ACC112 (cell line): ENCODE results near the gene JARID2.
A peak's percentile ranks its signal among the peaks of the same experiment; 100 is the strongest.

Source experiments
- H2AFZ ChIP-seq: fragments of 200-600 bp; sonication (generic); one replicate; pipeline ENCODE4 v1.6.0; 2017; ENCODE audit warnings: antibody characterized with exemption, low read length; ENCODE audit not compliant: unreplicated experiment
- H3K27ac ChIP-seq: fragments of 200-600 bp; sonication (generic); 2 replicates; pipeline ENCODE4 v1.5.1; 2014; ENCODE audit warnings: low read depth, mild to moderate bottlenecking, antibody characterized with exemption, low read length, moderate library complexity
- H3K27me3 ChIP-seq: fragments of 200-600 bp; sonication (generic); 2 replicates; pipeline ENCODE4 v1.6.1; 2014; ENCODE audit warnings: mild to moderate bottlenecking, antibody characterized with exemption, low read length, moderate library complexity, mixed read lengths; ENCODE audit not compliant: insufficient read depth
- H3K36me3 ChIP-seq: fragments of 200-600 bp; sonication (generic); 2 replicates; pipeline ENCODE4 v1.6.1; 2016; ENCODE audit warnings: mild to moderate bottlenecking, antibody characterized with exemption, low read length, moderate library complexity, mixed read lengths; ENCODE audit not compliant: insufficient read depth
- H3K4me1 ChIP-seq: fragments of 200-600 bp; sonication (generic); one replicate; pipeline ENCODE4 v1.6.1; 2016; ENCODE audit warnings: low read length, mixed read lengths; ENCODE audit not compliant: insufficient read depth, unreplicated experiment, control insufficient read depth
- H3K4me3 ChIP-seq: fragments of 200-600 bp; sonication (generic); 2 replicates; pipeline ENCODE4 v1.5.1; 2014; ENCODE audit warnings: mild to moderate bottlenecking, low read depth, low read length
- H3K79me2 ChIP-seq: fragments of 200-600 bp; sonication (generic); one replicate; pipeline ENCODE4 v1.6.0; 2016; ENCODE audit warnings: low read length; ENCODE audit not compliant: control insufficient read depth, unreplicated experiment, insufficient read depth

The JARID2 gene

GRCh38 chr6:15502446-15503345 lies 256.8 kb downstream of the JARID2 start:
- no peaks in the 10 kb centered on the region for H3K27me3 ChIP-seq
- no peak overlapping the region for H3K27ac ChIP-seq
- no peak overlapping the region for H2AFZ ChIP-seq
- H3K4me1 ChIP-seq, result peaks cover 15% of the 10 kb centered on the region
- no peak overlapping the region for H3K4me3 ChIP-seq
- peaks cover 4% of the 10 kb centered on the region; the same call in 1 of the 2 replicates for H3K36me3 ChIP-seq
- peaks cover 6% of the 10 kb centered on the region for H3K79me2 ChIP-seq

GRCh38 chr6:15503346-15503680 lies 257.4 kb downstream of the JARID2 start:
- Histone ChIP-seq H3K4me3 (no peak overlapping the region), H3K79me2 (peaks cover 6% of the 10 kb centered on the region), H2AFZ (no peak overlapping the region), H3K27ac (no peak overlapping the region), H3K27me3 (no peaks in the 10 kb centered on the region), H3K4me1 (peaks cover 15% of the 10 kb centered on the region), H3K36me3 (peaks cover 6% of the 10 kb centered on the region; the same call in 1 of the 2 replicates)

- peaks cover 6% of the 10 kb centered on the region for H3K79me2 ChIP-seq
- peak overlapping the region; percentile 62 for H3K4me3 ChIP-seq
- no peak overlapping the region for H2AFZ ChIP-seq
- H3K36me3 ChIP-seq, result peaks cover 8% of the 10 kb centered on the region; the same call in 1 of the 2 replicates
- H3K27ac ChIP-seq, result peak overlapping the region; percentile 85
- peaks cover 15% of the 10 kb centered on the region for H3K4me1 ChIP-seq
- no peaks in the 10 kb centered on the region for H3K27me3 ChIP-seq
Observed at GRCh38 chr6:15504040-15504495, 258.2 kb downstream of the JARID2 start.

- Histone ChIP-seq H2AFZ (no peak overlapping the region), H3K79me2 (peaks cover 6% of the 10 kb centered on the region), H3K27ac (peak overlapping the region; percentile 85), H3K4me1 (peaks cover 15% of the 10 kb centered on the region), H3K27me3 (no peaks in the 10 kb centered on the region), H3K36me3 (peaks cover 8% of the 10 kb centered on the region; the same call in 1 of the 2 replicates), H3K4me3 (peak overlapping the region; percentile 62)
Observed at GRCh38 chr6:15504581-15505350, 258.9 kb downstream of the JARID2 start.

- H3K79me2 ChIP-seq, result peaks cover 6% of the 10 kb centered on the region
- H3K27ac ChIP-seq, result peak overlapping the region; percentile 85
- H3K4me3 ChIP-seq, result peak overlapping the region; percentile 62; the same call in 1 of the 2 replicates
- peaks cover 8% of the 10 kb centered on the region; the same call in 1 of the 2 replicates for H3K36me3 ChIP-seq
- H2AFZ ChIP-seq, result no peak overlapping the region
- H3K4me1 ChIP-seq, result peaks cover 15% of the 10 kb centered on the region
- no peaks in the 10 kb centered on the region for H3K27me3 ChIP-seq
Observed at GRCh38 chr6:15505463-15505918, 259.6 kb downstream of the JARID2 start.

GRCh38 chr6:15506066-15506465 lies 260.2 kb downstream of the JARID2 start:
- Histone ChIP-seq H3K4me1 (peaks cover 15% of the 10 kb centered on the region), H3K27ac (no peak overlapping the region), H3K79me2 (peaks cover 6% of the 10 kb centered on the region), H3K27me3 (no peaks in the 10 kb centered on the region), H2AFZ (no peak overlapping the region), H3K36me3 (peaks cover 8% of the 10 kb centered on the region; the same call in 1 of the 2 replicates), H3K4me3 (no peak overlapping the region)

- H3K36me3 ChIP-seq, result peaks cover 8% of the 10 kb centered on the region; the same call in 1 of the 2 replicates
Observed at GRCh38 chr6:15507221-15507620, 261.4 kb downstream of the JARID2 start.

GRCh38 chr6:15507746-15508145 lies 261.9 kb downstream of the JARID2 start:
- Histone ChIP-seq H3K27ac (no peak overlapping the region), H3K79me2 (peaks cover 6% of the 10 kb centered on the region), H3K27me3 (no peaks in the 10 kb centered on the region), H3K4me3 (no peak overlapping the region), H3K36me3 (peaks cover 12% of the 10 kb centered on the region; the same call in 1 of the 2 replicates), H3K4me1 (peaks cover 15% of the 10 kb centered on the region), H2AFZ (no peak overlapping the region)

More at GRCh38 chr6:15507221-15507620, 261.4 kb downstream of the JARID2 start:
- H3K27me3 ChIP-seq, result no peaks in the 10 kb centered on the region
- peaks cover 6% of the 10 kb centered on the region for H3K79me2 ChIP-seq
- no peak overlapping the region for H2AFZ ChIP-seq
- no peak overlapping the region for H3K4me3 ChIP-seq
- no peak overlapping the region for H3K27ac ChIP-seq
- peaks cover 15% of the 10 kb centered on the region for H3K4me1 ChIP-seq

GRCh38 chr6:15508441-15508871 lies 262.6 kb downstream of the JARID2 start:
- Histone ChIP-seq H3K79me2 (peaks cover 6% of the 10 kb centered on the region), H3K4me3 (no peak overlapping the region), H3K4me1 (peaks cover 15% of the 10 kb centered on the region), H3K27ac (no peak overlapping the region), H3K36me3 (peaks cover 12% of the 10 kb centered on the region; the same call in 1 of the 2 replicates), H3K27me3 (no peaks in the 10 kb centered on the region), H2AFZ (no peak overlapping the region)

GRCh38 chr6:15508931-15509330 lies 263.1 kb downstream of the JARID2 start:
- H3K79me2 ChIP-seq, result peaks cover 6% of the 10 kb centered on the region
- H3K27me3 ChIP-seq, result no peaks in the 10 kb centered on the region
- H2AFZ ChIP-seq, result no peak overlapping the region
- no peak overlapping the region for H3K4me3 ChIP-seq
- peaks cover 15% of the 10 kb centered on the region for H3K4me1 ChIP-seq
- no peak overlapping the region for H3K27ac ChIP-seq
- peaks cover 12% of the 10 kb centered on the region; the same call in 1 of the 2 replicates for H3K36me3 ChIP-seq
